Astrocyte (in vitro differentiated cells and primary cell): ENCODE measurements around the gene FBXO8.

Experiments used
- EZH2 ChIP-seq: IDR thresholded peaks from 2 replicates; pipeline ENCODE4 v1.6.1; 2012; ENCODE audit warnings: mild to moderate bottlenecking, low read length, inconsistent platforms; ENCODE audit not compliant: insufficient read depth
- TF ChIP-seq, protein P1 (sequence below): IDR thresholded peaks from 2 replicates; pipeline ENCODE4 v1.5.1; 2011; ENCODE audit warnings: low read depth, mild to moderate bottlenecking, inconsistent platforms, low read length, moderate library complexity; ENCODE audit not compliant: insufficient read depth

DNA sequence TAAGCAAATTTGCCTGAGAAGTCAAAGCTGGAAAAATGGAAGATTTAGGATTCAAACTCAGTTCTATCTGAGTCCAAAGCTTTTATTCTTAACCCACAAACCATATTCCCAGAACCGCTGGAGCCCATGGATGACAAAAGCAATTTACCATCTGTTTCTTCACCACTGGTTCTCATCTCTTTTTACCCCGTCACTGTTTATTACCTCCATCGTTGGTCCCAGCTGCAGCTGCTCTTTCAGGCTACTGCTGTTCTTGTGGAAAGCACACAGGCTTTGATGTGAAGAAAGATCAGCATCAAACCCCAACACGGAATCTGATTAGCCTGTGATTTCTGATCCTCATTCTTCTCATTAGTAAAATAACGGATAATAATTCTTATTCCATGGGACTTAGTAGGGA lies 9.5 kb downstream of the FBXO8 start:
- TF ChIP-seq, protein P1, sequence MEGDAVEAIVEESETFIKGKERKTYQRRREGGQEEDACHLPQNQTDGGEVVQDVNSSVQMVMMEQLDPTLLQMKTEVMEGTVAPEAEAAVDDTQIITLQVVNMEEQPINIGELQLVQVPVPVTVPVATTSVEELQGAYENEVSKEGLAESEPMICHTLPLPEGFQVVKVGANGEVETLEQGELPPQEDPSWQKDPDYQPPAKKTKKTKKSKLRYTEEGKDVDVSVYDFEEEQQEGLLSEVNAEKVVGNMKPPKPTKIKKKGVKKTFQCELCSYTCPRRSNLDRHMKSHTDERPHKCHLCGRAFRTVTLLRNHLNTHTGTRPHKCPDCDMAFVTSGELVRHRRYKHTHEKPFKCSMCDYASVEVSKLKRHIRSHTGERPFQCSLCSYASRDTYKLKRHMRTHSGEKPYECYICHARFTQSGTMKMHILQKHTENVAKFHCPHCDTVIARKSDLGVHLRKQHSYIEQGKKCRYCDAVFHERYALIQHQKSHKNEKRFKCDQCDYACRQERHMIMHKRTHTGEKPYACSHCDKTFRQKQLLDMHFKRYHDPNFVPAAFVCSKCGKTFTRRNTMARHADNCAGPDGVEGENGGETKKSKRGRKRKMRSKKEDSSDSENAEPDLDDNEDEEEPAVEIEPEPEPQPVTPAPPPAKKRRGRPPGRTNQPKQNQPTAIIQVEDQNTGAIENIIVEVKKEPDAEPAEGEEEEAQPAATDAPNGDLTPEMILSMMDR = no peak
- TF ChIP-seq EZH2 = no peak
